Right renal pelvis (tissue), 4 donors: ENCODE results near the gene FOXQ1. TPM values are rescaled to one million over a fixed set of nuclear protein-coding genes. Genes with fewer than 3 reads are reported as not detected.
"Not testable (repeated sequence)": the region's sequence is repeated elsewhere in the genome, so short reads cannot be mapped to it uniquely, and the experiment has no call there.

Source experiments
- DNase-seq, 4 donors: peaks; one replicate each; pipeline ENCODE4 v3.0.0-alpha.2; 2013; ENCODE audit warnings: low read depth in 4 of 4, low spot score in 3 of 4, missing footprints in 1 of 4
- polyA plus RNA-seq, 4 donors: library from polyadenylated mRNA; unstranded; fragments of 120-200 nt; gene quantifications; one replicate each; pipeline ENCODE4 v1.2.1, GENCODE V29; 2013; ENCODE audit not compliant: insufficient read length in 4 of 4

The FOXQ1 gene
- polyA plus RNA-seq, 4 donors: 12.1 to 17.5 (median 13.8) TPM

GRCh38 chr6:1318036-1318435, 6.1 kb downstream of the FOXQ1 start:
- DNase-seq: no peak

- DNase-seq: not testable (repeated sequence)
Measured at GRCh38 chr6:1318584-1318983, 6.7 kb downstream of the FOXQ1 start.

GRCh38 chr6:1321738-1322137, 9.8 kb downstream of the FOXQ1 start:
- no peak for DNase-seq

- DNase-seq: no peak
Measured at GRCh38 chr6:1322156-1322555, 10.3 kb downstream of the FOXQ1 start.

- no peak for DNase-seq
Measured at GRCh38 chr6:1322696-1323219, 10.9 kb downstream of the FOXQ1 start.

- no peak for DNase-seq
Measured at GRCh38 chr6:1324936-1325335, 13.0 kb downstream of the FOXQ1 start.

GRCh38 chr6:1325461-1326309, 13.8 kb downstream of the FOXQ1 start:
- no peak for DNase-seq

- no peak for DNase-seq
Measured at GRCh38 chr6:1326535-1327121, 14.7 kb downstream of the FOXQ1 start.

GRCh38 chr6:1327630-1328029, 15.7 kb downstream of the FOXQ1 start:
- DNase-seq: no peak

- DNase-seq: no peak
Measured at GRCh38 chr6:1328129-1328800, 16.4 kb downstream of the FOXQ1 start.

GRCh38 chr6:1329708-1330107, 17.8 kb downstream of the FOXQ1 start:
- no peak for DNase-seq

GRCh38 chr6:1334684-1335083, 22.8 kb downstream of the FOXQ1 start:
- no peak for DNase-seq

GRCh38 chr6:1335367-1336037, 23.6 kb downstream of the FOXQ1 start:
- DNase-seq: no peak

- DNase-seq: no peak
Measured at GRCh38 chr6:1336246-1336843, 24.4 kb downstream of the FOXQ1 start.

- no peak for DNase-seq
Measured at GRCh38 chr6:1337791-1338190, 25.9 kb downstream of the FOXQ1 start.

GRCh38 chr6:1346101-1346500, 34.2 kb downstream of the FOXQ1 start:
- DNase-seq: no peak

- DNase-seq: no peak
Measured at GRCh38 chr6:1346558-1347091, 34.7 kb downstream of the FOXQ1 start.

GRCh38 chr6:1347161-1347560, 35.3 kb downstream of the FOXQ1 start:
- DNase-seq: no peak

GRCh38 chr6:1348675-1349074, 36.8 kb downstream of the FOXQ1 start:
- DNase-seq: no peak

- no peak for DNase-seq
Measured at GRCh38 chr6:1349655-1350054, 37.8 kb downstream of the FOXQ1 start.
